ENCODE measurements around the gene ZNF737.
"Not testable (repeated sequence)": the region's sequence is repeated elsewhere in the genome, so short reads cannot be mapped to it uniquely, and the experiment has no call there.

Gene ZNF737

GRCh38 chr19:20565321-20566018, at the start of gene ZNF737:
Gene ZNF737 (minus strand): TSS chr19:20565781. CDS start chr19:20565640, 141 bp downstream.
- peak; percentile 97 to 99 for ATAC-seq

GRCh38 chr19:20614971-20615370, 49.4 kb upstream of the ZNF737 start:
- not testable (repeated sequence) for ATAC-seq

- no peak for ATAC-seq
Measured at GRCh38 chr19:20612711-20613316, 47.2 kb upstream of the ZNF737 start.

- ATAC-seq = no peak
Measured at GRCh38 chr19:20611866-20612265, 46.3 kb upstream of the ZNF737 start.

GRCh38 chr19:20607943-20608342, 42.4 kb upstream of the ZNF737 start:
- no peak for ATAC-seq

- ATAC-seq = no peak
Measured at GRCh38 chr19:20558571-20558970, 7.0 kb downstream of the ZNF737 start.

GRCh38 chr19:20558011-20558410, 7.6 kb downstream of the ZNF737 start:
- no peak for ATAC-seq

- ATAC-seq = not testable (repeated sequence)
Measured at GRCh38 chr19:20544667-20545333, 20.8 kb downstream of the ZNF737 start.

- ATAC-seq = not testable (repeated sequence)
Measured at GRCh38 chr19:20530303-20530702, 35.3 kb downstream of the ZNF737 start.

GRCh38 chr19:20513189-20513904, 52.2 kb downstream of the ZNF737 start:
- no peak for ATAC-seq

- ATAC-seq = no peak
Measured at GRCh38 chr19:20503476-20503875, 62.1 kb downstream of the ZNF737 start.
